ENCODE data around the gene ANKRD44.

DNA sequence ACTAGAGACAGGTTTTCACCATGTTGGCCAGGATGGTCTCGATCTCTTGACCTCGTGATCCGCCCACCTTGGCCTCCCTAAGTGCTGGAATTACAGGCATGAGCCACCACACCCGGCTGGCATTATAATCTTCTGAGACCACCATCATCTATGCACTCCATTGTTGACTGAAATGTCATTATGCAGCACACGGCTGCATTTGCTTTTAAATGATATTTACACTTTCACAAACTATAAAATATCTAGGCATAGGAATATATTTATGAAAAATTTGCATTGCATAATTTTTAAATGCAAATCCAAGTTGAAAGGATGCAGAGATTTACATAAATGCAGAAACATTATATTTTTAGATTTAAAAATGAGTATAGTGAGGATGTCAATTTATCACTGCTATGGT lies 30.0 kb upstream of the ANKRD44 start:
- no peak for TF ChIP-seq ZFX (IDR thresholded peaks at IDR 0.05; ENCODE audit: borderline replicate concordance)
- TF ChIP-seq CTCF (IDR thresholded peaks at IDR 0.05), result no peak

All from 22Rv1 (cell line).